Liver (tissue), 9 donors: ENCODE results near the gene SFMBT2. TPM values are rescaled to one million over a fixed set of nuclear protein-coding genes. Genes with fewer than 3 reads are reported as not detected.
A peak's percentile ranks its signal among the peaks of the same experiment; 100 is the strongest.

Experiments
- DNase-seq: peaks from one replicate; pipeline ENCODE4 v3.0.0-alpha.2; 2017; ENCODE audit warnings: low spot score
- H3K27ac ChIP-seq, 2 donors: one replicate each; pipeline ENCODE4 v1.7.0; 2013; ENCODE audit warnings: inconsistent platforms in 2 of 2, low read length in 2 of 2, control low read depth in 1 of 2, low read depth in 1 of 2, mild to moderate bottlenecking in 1 of 2
- H3K27me3 ChIP-seq, 4 donors: one replicate each; pipeline versions ENCODE4 v1.6.1 to v1.7.0; 2013; ENCODE audit warnings: low read length in 3 of 4, inconsistent platforms in 1 of 4, mild to moderate bottlenecking in 1 of 4, moderate library complexity in 1 of 4; ENCODE audit not compliant: control insufficient read depth in 4 of 4, insufficient read depth in 4 of 4
- H3K36me3 ChIP-seq, 4 donors: one replicate each; pipeline versions ENCODE4 v1.6.1 to v1.7.0; 2013; ENCODE audit warnings: low read length in 3 of 4, mild to moderate bottlenecking in 3 of 4, low read depth in 1 of 4, moderate library complexity in 1 of 4; ENCODE audit not compliant: control insufficient read depth in 4 of 4, insufficient read depth in 3 of 4
- H3K4me1 ChIP-seq, 4 donors: one replicate each; pipeline versions ENCODE4 v1.6.1 to v1.7.0; 2013; ENCODE audit warnings: low read length in 3 of 4, mild to moderate bottlenecking in 3 of 4, moderate library complexity in 1 of 4; ENCODE audit not compliant: control insufficient read depth in 4 of 4, insufficient read depth in 4 of 4
- H3K4me3 ChIP-seq, 3 donors: one replicate each; pipeline versions ENCODE4 v1.6.1 to v1.7.0; 2013; ENCODE audit warnings: low read length in 3 of 3, control low read depth in 1 of 3, low read depth in 1 of 3, mild to moderate bottlenecking in 1 of 3
- H3K9ac ChIP-seq, 2 donors: one replicate each; pipeline ENCODE4 v1.7.0; 2013; ENCODE audit warnings: low read length in 2 of 2, mild to moderate bottlenecking in 2 of 2, moderate library complexity in 2 of 2, control low read depth in 1 of 2, low read depth in 1 of 2
- H3K9me3 ChIP-seq, 4 donors: one replicate each; pipeline versions ENCODE4 v1.6.1 to v1.7.0; 2013; ENCODE audit warnings: low read length in 3 of 4; ENCODE audit not compliant: control insufficient read depth in 4 of 4
- ATF3 ChIP-seq: IDR thresholded peaks from 2 replicates; pipeline ENCODE4 v1.6.1; 2016; ENCODE audit warnings: antibody characterized with exemption
- CTCF ChIP-seq: fragments of 150-350 bp; IDR thresholded peaks from 2 replicates; pipeline ENCODE4 v1.5.1; 2017; ENCODE audit warnings: improper control_type of control experiment, low read depth, low read length; ENCODE audit not compliant: missing input control
- EGR1 ChIP-seq, 2 donors: IDR thresholded peaks; 2 replicates each; pipeline ENCODE4 v1.6.1; 2016 to 2018; ENCODE audit warnings: antibody characterized with exemption in 2 of 2, low read depth in 2 of 2
- FOXA1 ChIP-seq: IDR thresholded peaks from 2 replicates; pipeline ENCODE4 v1.6.1; 2016; ENCODE audit warnings: antibody characterized with exemption
- FOXA2 ChIP-seq: IDR thresholded peaks from 2 replicates; pipeline ENCODE4 v1.6.1; 2016; ENCODE audit warnings: antibody characterized with exemption
- GABPA ChIP-seq, 2 donors: IDR thresholded peaks in 1 of 2; conservative IDR thresholded peaks in 1 of 2; 2 replicates each; pipeline ENCODE4 v1.6.1; 2016; ENCODE audit warnings: antibody characterized with exemption in 2 of 2, mild to moderate bottlenecking in 1 of 2, moderate library complexity in 1 of 2
- HNF4A ChIP-seq, 2 donors: conservative IDR thresholded peaks; 2 replicates each; pipeline ENCODE4 v1.6.1; 2016; ENCODE audit warnings: antibody characterized with exemption in 2 of 2, mild to moderate bottlenecking in 2 of 2
- HNF4G ChIP-seq: IDR thresholded peaks from 2 replicates; pipeline ENCODE4 v1.6.1; 2016; ENCODE audit warnings: antibody characterized with exemption
- JUND ChIP-seq, 2 donors: IDR thresholded peaks; 2 replicates each; pipeline ENCODE4 v1.6.1; 2016; ENCODE audit warnings: antibody characterized with exemption in 2 of 2
- MAX ChIP-seq: IDR thresholded peaks from 2 replicates; pipeline ENCODE4 v1.6.1; 2016; ENCODE audit warnings: antibody characterized with exemption
- NR2F2 ChIP-seq: IDR thresholded peaks from 2 replicates; pipeline ENCODE4 v1.6.1; 2016; ENCODE audit warnings: antibody characterized with exemption
- RAD21 ChIP-seq, 2 donors: IDR thresholded peaks; 2 replicates each; pipeline ENCODE4 v1.6.1; 2016; ENCODE audit warnings: antibody characterized with exemption in 2 of 2, mild to moderate bottlenecking in 2 of 2
- REST ChIP-seq: IDR thresholded peaks from 2 replicates; pipeline ENCODE4 v1.6.1; 2016; ENCODE audit warnings: antibody characterized with exemption, mild to moderate bottlenecking
- RXRA ChIP-seq, 2 donors: IDR thresholded peaks; 2 replicates each; pipeline ENCODE4 v1.6.1; 2017 to 2018; ENCODE audit warnings: antibody characterized with exemption in 2 of 2, mild to moderate bottlenecking in 1 of 2
- SP1 ChIP-seq: IDR thresholded peaks from 2 replicates; pipeline ENCODE4 v1.6.1; 2018; ENCODE audit warnings: antibody characterized with exemption, mild to moderate bottlenecking
- TAF1 ChIP-seq: conservative IDR thresholded peaks from 2 replicates; pipeline ENCODE4 v1.6.1; 2016; ENCODE audit warnings: antibody characterized with exemption, mild to moderate bottlenecking
- YY1 ChIP-seq: IDR thresholded peaks from 2 replicates; pipeline ENCODE4 v1.6.1; 2016; ENCODE audit warnings: antibody characterized with exemption, mild to moderate bottlenecking
- ZBTB33 ChIP-seq: IDR thresholded peaks from 2 replicates; pipeline ENCODE4 v1.6.1; 2016; ENCODE audit warnings: antibody characterized with exemption
- WGBS: extraction: QIAGEN DNeasy Blood & Tissue Kit; methylation state at CpG from one replicate; pipeline ENCODE4 v1.1.7; 2013; 5-methylcytosine and 5-hydroxymethylcytosine counted together
- polyA plus RNA-seq, 2 donors: library from polyadenylated mRNA; stranded (reverse) in 1 of 2; unstranded in 1 of 2; fragments of 200-250 nt in 1 of 2; fragments of >200 nt in 1 of 2; fragmentation: Nextera tagmentation in 1 of 2; extraction: Ambion mirVana in 1 of 2; gene quantifications; one replicate each; pipeline versions ENCODE4 v1.2.1 to v1.2.3, GENCODE V29; 2013 to 2015
- total RNA-seq, 2 donors: library from RNA; depleted of rRNA; stranded (reverse); fragments of >200 nt; gene quantifications; one replicate each; pipeline ENCODE4 v1.2.3, GENCODE V29; 2014
- donor health status: healthy.
- donor health status: healthy.
- donor health status: healthy.
- donor health status: healthy.
- donor health status: healthy.

SFMBT2 gene
- total and polyA plus RNA-seq, 4 donors, result 0.46 to 2.8 (median 1.5) TPM

GRCh38 chr10:7410301-7410861, 453 bp downstream of the SFMBT2 start:
- H3K27me3 ChIP-seq, result peaks cover 0 to 8% (median under 1%) of the 10 kb centered on the region in 4 donors
- peaks cover 11 to 54% (median 34%) of the 10 kb centered on the region in 4 donors for H3K4me1 ChIP-seq
- peak overlapping the region; percentile 21 to 69 for H3K27ac ChIP-seq
- WGBS, result 1% methylated on average over 43 of the region's 43 CpGs
- H3K36me3 ChIP-seq, result no peaks in the 10 kb centered on the region
- H3K4me3 ChIP-seq, result peak overlapping the region; percentile 60 to 76 (median 69)
- DNase-seq, result no peak
- no peak overlapping the region for H3K9ac ChIP-seq
- H3K9me3 ChIP-seq, result no peaks in the 10 kb centered on the region
- TF ChIP-seq GABPA (IDR thresholded peaks at IDR 0.05 in 1 of 2, conservative IDR thresholded peaks at IDR 0.05 in 1 of 2), result no peak
- TF ChIP-seq FOXA2, result no peak
- no peak for TF ChIP-seq MAX
- TF ChIP-seq NR2F2, result no peak
- TF ChIP-seq RXRA (IDR thresholded peaks at IDR 0.05), result no peak
- TF ChIP-seq CTCF, result no peak
- no peak for TF ChIP-seq ATF3
- TF ChIP-seq EGR1 (IDR thresholded peaks at IDR 0.05; ENCODE audit: low read depth in 2 of 2), result no peak
- no peak for TF ChIP-seq TAF1
- no peak for TF ChIP-seq HNF4G
- no peak for TF ChIP-seq YY1
- TF ChIP-seq HNF4A (conservative IDR thresholded peaks at IDR 0.05), result no peak
- no peak for TF ChIP-seq REST
- no peak for TF ChIP-seq FOXA1
- TF ChIP-seq SP1, result no peak
- no peak for TF ChIP-seq ZBTB33
- no peak for TF ChIP-seq RAD21 (IDR thresholded peaks at IDR 0.05)
- TF ChIP-seq JUND (IDR thresholded peaks at IDR 0.05), result no peak
